Activated T-helper 1 cell treated with anti-CD3 and anti-CD28 coated beads, Interleukin-12 subunit alpha, Interleukin-12 subunit beta, Interleukin-2, Interleukin-4 antibody, amounts not matched to agents 30 ng/mL and 10 ng/mL and 1 ng/mL, durations not matched to agents 14 hours and 24 hours and 36 hours (primary cell): ENCODE measurements around the gene POLN. TPM values are rescaled to one million over a fixed set of nuclear protein-coding genes. Genes with fewer than 3 reads are reported as not detected.

ENCODE experiments used
- DNase-seq: peaks from one replicate; pipeline ENCODE4 v3.0.0; 2021; ENCODE audit warnings: low spot score
- H3K27ac Mint-ChIP-seq: one replicate; pipeline ENCODE4 v1.8.0; 2021; ENCODE audit warnings: mild to moderate bottlenecking, mixed read lengths
- H3K27me3 Mint-ChIP-seq: one replicate; pipeline ENCODE4 v1.8.0; 2022; ENCODE audit warnings: mild to moderate bottlenecking, moderate library complexity, mixed read lengths; ENCODE audit not compliant: insufficient read depth
- H3K36me3 Mint-ChIP-seq: one replicate; pipeline ENCODE4 v1.8.0; 2021; ENCODE audit warnings: low read depth, mixed read lengths
- H3K4me1 Mint-ChIP-seq: one replicate; pipeline ENCODE4 v1.8.0; 2021; ENCODE audit warnings: low read depth, mixed read lengths
- H3K4me3 Mint-ChIP-seq: one replicate; pipeline ENCODE4 v1.8.0; 2021; ENCODE audit warnings: mild to moderate bottlenecking, moderate library complexity, mixed read lengths
- H3K9me3 Mint-ChIP-seq: one replicate; pipeline ENCODE4 v1.8.0; 2021; ENCODE audit warnings: mixed read lengths
- intact Hi-C: fragments of 100-400 bp; cut with micrococcal nuclease; formaldehyde crosslinking; loops from one replicate; pipeline ENCODE4 v1.15.1; 2024
- total RNA-seq: library from RNA; stranded (reverse); gene quantifications from 2 replicates; pipeline ENCODE4 v1.2.3, GENCODE V29; 2022

The POLN gene
- total RNA-seq, 1 donor from 2014 or later = 3.5 TPM

DNA sequence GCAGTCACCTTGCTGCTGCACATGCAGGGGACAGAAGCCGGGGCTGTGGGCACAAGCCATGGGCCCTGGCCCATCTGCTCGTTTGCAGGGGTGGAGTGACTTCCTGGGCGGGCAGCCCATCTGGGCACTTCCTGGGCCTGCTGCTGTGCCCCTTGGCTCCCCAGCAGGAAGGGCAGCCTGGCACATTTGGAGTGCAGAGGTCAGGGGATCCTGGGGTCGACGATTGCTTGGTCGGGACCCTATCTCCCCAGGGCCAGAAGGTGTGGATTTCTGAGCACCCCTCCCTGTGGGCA lies 30.9 kb upstream of the POLN start:
- no peaks in the 10 kb centered on the region for H3K4me1 Mint-ChIP-seq
- DNase-seq = no peak
- intact Hi-C loops = no loop called here
- H3K4me3 Mint-ChIP-seq = no peak overlapping the region
- H3K36me3 Mint-ChIP-seq = no peaks in the 10 kb centered on the region
- H3K27ac Mint-ChIP-seq = no peak overlapping the region
- no peaks in the 10 kb centered on the region for H3K9me3 Mint-ChIP-seq
- peaks cover 1% of the 10 kb centered on the region for H3K27me3 Mint-ChIP-seq

DNA sequence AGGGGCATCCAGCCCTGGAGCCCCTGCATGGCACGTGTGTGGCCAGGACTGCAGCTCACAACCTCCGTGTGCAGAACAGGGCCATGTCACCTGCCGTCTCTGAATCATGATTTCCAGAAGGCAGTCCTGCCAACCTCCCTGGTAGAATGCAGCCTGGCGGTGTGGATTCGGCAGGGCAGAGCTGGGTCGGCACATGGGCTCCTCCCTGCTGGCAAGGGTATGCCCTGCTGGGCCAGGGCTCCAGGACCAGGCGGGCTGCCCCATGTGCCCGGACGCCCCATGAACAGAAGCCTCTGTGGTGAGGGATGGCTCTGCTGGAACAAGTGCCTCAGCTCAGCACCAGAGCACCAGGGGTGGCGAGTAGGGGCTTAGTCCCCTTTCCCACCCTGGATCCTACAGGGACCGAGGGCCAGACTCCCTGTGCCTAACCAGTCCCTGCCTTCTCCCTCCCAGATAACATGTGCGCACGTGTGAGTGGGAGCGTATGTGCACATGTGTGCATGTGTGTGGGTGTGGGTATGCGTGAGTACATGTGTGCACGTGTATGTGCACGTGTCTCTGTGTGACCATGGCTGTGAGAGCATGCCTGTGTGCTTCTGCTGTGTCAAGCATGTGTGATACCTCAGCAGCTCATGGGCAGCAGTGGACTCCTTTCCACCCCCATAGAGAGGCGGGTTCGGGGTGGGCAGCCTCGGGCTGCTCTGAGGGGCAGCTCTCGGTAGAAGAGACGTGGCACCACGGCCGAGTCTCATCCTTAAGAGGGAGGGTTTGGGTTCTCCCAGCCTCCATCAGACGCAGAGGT lies 30.3 kb upstream of the POLN start:
- Mint-ChIP-seq H3K9me3 (no peaks in the 10 kb centered on the region), H3K4me1 (no peaks in the 10 kb centered on the region)

DNA sequence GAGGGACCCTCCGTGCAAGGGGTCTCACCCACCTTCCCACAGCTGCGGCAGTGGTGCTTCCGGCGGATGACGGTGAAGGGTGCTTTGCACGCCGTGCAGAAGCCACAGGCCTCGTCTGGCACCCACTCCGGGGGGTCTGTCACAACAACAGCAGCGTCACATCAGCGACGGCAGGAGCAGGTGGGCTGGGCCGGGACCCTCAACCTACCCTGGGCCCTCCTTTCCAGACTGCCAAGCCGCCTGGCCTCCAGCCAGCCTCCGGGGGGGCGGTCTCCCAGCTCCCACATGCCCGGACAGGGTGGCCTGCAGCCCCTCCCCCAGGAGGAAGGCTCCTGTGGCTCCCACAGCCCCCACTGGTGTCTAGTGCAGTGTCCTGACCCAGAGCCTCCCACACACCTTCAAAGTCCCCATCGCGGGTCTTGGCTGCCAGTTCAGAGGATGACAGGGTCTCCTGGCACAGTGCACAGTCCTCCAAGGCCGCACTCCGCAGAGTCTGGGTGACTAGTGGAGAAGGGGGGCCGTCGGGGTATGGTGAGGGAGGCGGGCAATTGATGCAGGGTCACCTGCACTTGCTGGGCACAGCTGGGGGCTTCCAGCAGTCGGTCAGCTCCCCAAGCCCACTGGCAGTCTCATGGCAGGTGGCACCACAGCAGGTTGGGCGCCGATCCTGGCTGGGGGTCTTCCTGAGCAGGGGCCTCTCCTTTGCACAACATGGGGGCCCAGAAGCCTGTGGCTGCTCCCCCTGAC lies 29.5 kb upstream of the POLN start:
- no peak overlapping the region for H3K27ac Mint-ChIP-seq
- no peak overlapping the region for H3K4me3 Mint-ChIP-seq
- H3K4me1 Mint-ChIP-seq = no peaks in the 10 kb centered on the region
- peaks cover 1% of the 10 kb centered on the region for H3K27me3 Mint-ChIP-seq
- intact Hi-C loops = no loop called here
- no peaks in the 10 kb centered on the region for H3K9me3 Mint-ChIP-seq
- no peaks in the 10 kb centered on the region for H3K36me3 Mint-ChIP-seq
- no peak for DNase-seq

More for the DNA sequence above, 30.3 kb upstream of the POLN start:
- no peak for DNase-seq
- H3K27ac Mint-ChIP-seq = no peak overlapping the region
- H3K36me3 Mint-ChIP-seq = no peaks in the 10 kb centered on the region
- no peak overlapping the region for H3K4me3 Mint-ChIP-seq
- H3K27me3 Mint-ChIP-seq = peaks cover 1% of the 10 kb centered on the region
- intact Hi-C loops = no loop called here

DNA sequence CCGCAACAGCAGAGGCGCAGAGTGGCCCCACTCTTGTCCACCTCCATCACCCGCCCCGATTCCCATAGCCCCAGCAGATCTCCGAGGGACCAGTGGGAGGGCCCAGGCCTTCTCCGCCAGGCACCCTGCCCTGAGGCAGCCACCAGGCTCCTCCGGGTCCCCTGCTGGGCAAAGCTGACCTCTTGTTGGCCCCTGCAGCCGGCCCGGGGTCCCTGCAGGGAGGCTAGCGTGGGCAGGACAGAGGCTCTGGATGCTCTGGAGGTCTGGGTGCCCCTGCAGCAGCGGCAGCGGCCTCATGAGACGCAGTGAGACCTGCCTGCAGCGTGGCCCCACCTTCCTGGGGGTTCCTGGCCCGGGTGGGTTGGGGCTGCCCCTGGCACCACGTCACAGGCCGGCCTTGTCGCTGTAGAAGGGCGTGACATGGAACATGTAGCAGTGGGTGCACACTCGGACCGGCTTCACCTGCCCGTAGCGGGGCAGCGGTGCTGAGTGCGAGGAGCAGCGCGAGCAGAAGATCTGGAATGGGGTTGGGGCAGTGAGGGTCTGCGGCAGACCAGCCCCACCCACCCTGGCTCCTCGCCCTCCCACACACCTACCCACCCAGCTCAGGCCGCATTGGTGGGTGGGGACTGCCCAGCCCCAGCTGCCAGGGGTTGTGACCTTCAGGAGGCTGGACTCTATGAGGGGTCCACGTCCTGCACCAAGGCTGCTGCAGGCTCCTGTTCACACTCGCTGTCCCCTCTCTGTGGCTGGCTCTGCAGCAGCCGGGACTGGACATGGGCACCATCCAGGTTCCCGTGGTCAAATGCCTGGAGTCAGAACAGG lies 28.6 kb upstream of the POLN start:
- H3K4me1 Mint-ChIP-seq = no peaks in the 10 kb centered on the region
- H3K27me3 Mint-ChIP-seq = peaks cover 1% of the 10 kb centered on the region
- intact Hi-C loops = no loop called here
- DNase-seq = no peak
- H3K4me3 Mint-ChIP-seq = no peak overlapping the region
- H3K9me3 Mint-ChIP-seq = no peaks in the 10 kb centered on the region
- no peak overlapping the region for H3K27ac Mint-ChIP-seq
- no peaks in the 10 kb centered on the region for H3K36me3 Mint-ChIP-seq

DNA sequence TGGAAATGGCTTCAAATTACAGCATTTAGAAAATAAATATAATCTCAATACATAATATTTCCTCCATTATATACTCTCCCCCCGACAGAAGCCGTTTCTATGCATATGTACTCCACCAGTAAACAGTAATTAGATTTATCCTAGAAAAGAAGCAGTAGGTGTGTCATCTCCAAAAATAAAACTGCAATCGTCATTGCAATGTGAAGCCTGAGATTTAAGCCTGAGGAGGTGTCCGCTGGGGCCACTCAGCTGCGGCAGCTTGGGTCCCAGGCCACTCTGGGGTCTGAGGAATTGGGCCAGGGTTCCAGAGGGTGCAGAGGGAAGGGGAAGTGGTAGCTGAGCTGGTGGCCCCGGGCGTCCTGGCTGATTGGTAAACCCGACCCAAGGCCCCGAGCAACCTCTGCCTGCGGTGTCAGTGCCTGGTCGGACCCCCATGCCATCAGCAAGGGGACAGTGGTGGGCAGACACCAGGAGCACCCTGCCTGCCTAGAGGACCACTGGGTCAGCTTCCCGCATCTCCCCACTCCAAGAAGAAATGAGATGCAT lies 27.8 kb upstream of the POLN start:
- DNase-seq = no peak
- no peaks in the 10 kb centered on the region for H3K4me1 Mint-ChIP-seq
- H3K27ac Mint-ChIP-seq = no peak overlapping the region
- intact Hi-C loops = loop anchor here (10.0 kb wide), 1 partner anchor 665 kb away; no protein-coding TSS in a partner anchor
- no peak overlapping the region for H3K4me3 Mint-ChIP-seq
- H3K27me3 Mint-ChIP-seq = peaks cover 1% of the 10 kb centered on the region
- no peaks in the 10 kb centered on the region for H3K9me3 Mint-ChIP-seq
- H3K36me3 Mint-ChIP-seq = no peaks in the 10 kb centered on the region

DNA sequence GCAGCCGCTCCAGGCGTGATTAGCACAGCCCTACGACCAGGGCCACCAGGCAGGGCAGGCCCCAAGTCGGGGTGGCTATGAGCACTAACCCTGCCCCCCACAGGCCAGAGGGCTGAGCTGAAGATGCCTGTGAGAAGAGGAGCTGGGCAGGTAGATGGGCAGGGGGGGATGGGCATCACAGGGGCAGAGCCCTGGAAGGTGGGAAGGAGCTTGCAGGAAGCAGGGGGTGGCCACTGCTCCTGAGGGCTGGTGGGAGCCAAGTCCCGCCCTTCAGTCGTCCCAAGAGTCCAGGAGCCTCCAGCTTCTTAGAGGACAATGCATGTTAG lies 27.2 kb upstream of the POLN start:
- no peaks in the 10 kb centered on the region for H3K4me1 Mint-ChIP-seq
- no peak for DNase-seq
- H3K9me3 Mint-ChIP-seq = no peaks in the 10 kb centered on the region
- H3K4me3 Mint-ChIP-seq = no peak overlapping the region
- no peaks in the 10 kb centered on the region for H3K36me3 Mint-ChIP-seq
- no peak overlapping the region for H3K27ac Mint-ChIP-seq
- intact Hi-C loops = loop anchor here (10.0 kb wide), 1 partner anchor 666 kb away; no protein-coding TSS in a partner anchor
- peaks cover 1% of the 10 kb centered on the region for H3K27me3 Mint-ChIP-seq

DNA sequence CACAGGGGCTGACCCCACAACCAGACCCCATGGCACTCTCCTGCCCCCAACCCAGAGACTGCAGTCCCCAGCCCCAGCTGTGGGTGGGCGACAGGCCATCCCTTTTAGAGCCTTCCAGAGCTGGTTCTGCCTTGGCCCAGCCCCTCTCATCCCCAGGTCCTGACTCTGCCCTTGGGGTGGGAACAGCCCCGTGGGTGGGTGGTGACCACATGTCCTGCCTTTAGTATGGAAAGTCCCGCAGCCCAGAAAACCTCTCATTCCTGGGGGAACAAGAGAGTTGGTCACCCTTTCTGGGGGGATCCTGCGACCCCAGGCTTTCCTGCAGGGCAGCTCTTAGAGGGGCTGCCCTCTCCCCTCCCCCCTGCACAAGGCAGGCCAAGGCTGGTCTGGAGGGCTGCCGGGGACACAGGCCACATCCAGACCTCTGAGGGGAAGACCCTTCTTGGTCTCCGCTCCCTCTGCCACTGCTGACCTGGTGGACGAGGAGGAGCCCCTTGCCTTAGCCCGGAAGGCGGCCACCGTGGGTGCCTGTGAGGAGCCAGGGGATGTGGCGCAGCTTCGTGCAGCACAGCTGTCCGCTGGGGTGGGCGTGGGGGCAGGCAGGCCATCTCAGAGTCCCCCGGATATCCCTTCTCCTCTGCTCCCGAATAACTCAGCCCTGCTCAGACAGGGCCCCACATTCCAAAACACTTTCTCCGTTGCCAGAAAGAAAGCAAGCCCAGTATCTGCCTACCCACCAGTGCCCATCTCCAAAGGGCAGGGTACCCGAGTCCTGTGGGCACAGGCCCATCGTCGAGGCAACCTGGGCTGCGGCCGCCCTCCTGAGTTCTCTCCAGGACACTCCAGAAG lies 26.7 kb upstream of the POLN start:
- no peak for DNase-seq
- H3K9me3 Mint-ChIP-seq = no peaks in the 10 kb centered on the region
- intact Hi-C loops = loop anchor here (10.0 kb wide), 1 partner anchor 666 kb away; no protein-coding TSS in a partner anchor
- H3K27ac Mint-ChIP-seq = no peak overlapping the region
- H3K4me1 Mint-ChIP-seq = no peaks in the 10 kb centered on the region
- no peaks in the 10 kb centered on the region for H3K27me3 Mint-ChIP-seq
- no peak overlapping the region for H3K4me3 Mint-ChIP-seq
- H3K36me3 Mint-ChIP-seq = no peaks in the 10 kb centered on the region

DNA sequence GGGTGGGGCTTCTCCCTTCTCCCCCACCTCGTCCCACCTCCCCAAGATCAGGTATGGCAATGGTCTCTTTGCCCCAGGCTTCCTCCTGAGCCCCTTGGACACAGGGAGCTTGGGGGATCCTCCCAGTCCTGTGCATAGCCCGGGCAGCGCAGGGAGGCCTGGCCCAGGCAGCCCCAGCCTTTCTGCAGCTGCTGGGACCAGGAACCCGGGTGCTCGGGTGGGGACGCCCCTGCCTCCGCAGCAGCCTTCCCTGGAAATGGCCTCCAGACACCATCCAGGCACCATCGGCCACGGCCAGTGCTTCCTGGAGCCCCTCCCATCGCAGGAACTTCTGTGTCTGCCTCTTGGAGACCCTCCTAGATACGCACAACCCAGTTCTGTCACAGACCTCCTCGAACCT lies 25.9 kb upstream of the POLN start:
- Mint-ChIP-seq H3K27me3 (no peaks in the 10 kb centered on the region), H3K4me1 (no peaks in the 10 kb centered on the region), H3K36me3 (no peaks in the 10 kb centered on the region), H3K27ac (no peak overlapping the region), H3K4me3 (no peak overlapping the region), H3K9me3 (no peaks in the 10 kb centered on the region)
- intact Hi-C loops = loop anchor here (10.0 kb wide), 1 partner anchor 667 kb away; no protein-coding TSS in a partner anchor
- no peak for DNase-seq

DNA sequence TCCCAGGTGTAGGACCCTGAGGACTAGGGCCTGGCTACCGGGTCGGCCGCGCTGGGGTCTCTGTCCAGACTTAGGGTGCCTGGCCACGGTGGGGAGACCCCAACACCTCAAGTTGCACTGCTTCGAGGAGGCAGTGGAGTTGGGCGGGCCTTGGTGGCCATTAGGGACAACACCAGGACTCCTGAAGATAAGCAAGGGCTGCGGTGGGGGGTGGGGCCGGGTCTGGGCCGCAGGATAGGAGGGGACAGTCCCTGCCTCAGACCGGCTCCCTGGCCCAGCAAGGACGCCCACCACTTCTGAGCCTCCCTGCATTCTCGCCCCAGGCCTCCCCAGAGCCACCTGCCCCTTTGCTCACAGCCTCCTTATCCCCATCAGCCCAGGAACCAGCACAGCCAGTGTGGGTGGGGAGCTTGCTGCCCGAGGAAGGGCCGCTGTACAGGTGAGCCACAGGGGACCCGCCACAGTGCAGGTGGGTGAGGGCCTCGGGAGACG lies 25.4 kb upstream of the POLN start:
- Mint-ChIP-seq H3K27ac (no peak overlapping the region), H3K36me3 (no peaks in the 10 kb centered on the region), H3K9me3 (no peaks in the 10 kb centered on the region), H3K27me3 (no peaks in the 10 kb centered on the region), H3K4me3 (no peak overlapping the region), H3K4me1 (no peaks in the 10 kb centered on the region)
- DNase-seq = no peak
- intact Hi-C loops = loop anchor here (10.0 kb wide), 1 partner anchor 667 kb away; no protein-coding TSS in a partner anchor

DNA sequence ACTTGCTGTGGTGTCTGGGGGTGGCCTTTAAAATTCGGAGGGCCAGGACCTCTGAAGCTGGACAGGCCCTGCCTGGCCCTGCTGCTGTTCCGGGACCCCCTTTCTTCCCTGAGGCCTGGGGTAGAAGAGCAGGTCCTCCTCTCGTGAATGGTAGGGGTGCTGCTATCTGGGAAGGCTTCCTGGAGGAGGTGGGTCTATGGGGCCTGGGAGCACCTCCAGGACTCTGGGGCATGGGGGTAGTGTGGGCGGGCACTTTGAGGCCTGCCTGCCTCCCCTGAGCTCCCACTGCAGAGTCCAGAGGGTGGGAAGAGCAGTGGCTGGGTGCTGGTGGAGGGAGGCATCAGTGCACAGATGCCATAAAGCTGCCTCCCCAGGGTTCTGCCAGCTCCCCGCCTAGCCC lies 24.9 kb upstream of the POLN start:
- Mint-ChIP-seq H3K27me3 (no peaks in the 10 kb centered on the region), H3K36me3 (no peaks in the 10 kb centered on the region), H3K27ac (no peak overlapping the region), H3K9me3 (no peaks in the 10 kb centered on the region), H3K4me3 (no peak overlapping the region), H3K4me1 (no peaks in the 10 kb centered on the region)
- intact Hi-C loops = loop anchor here (10.0 kb wide), 1 partner anchor 668 kb away; no protein-coding TSS in a partner anchor
- no peak for DNase-seq

DNA sequence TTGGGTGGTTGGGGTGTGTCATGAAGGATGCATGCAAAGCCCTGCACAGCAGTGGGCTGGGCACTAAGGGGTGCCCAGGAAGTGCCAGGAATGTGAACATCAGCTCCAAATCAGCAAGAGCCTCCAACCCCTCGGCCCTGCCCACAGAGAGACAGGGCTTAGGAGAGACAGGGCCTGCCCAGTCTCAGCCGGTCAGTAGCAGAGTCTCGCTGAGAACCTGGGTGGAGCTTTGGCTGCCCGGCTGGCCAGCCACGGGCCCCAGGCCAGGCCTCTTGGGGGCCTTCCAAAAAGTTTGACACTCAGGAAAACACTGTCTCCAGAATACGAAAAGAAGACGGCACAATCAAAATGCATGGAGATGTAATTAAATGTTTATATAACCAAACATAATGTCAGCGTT lies 24.3 kb upstream of the POLN start:
- no peaks in the 10 kb centered on the region for H3K36me3 Mint-ChIP-seq
- H3K4me3 Mint-ChIP-seq = no peak overlapping the region
- no peak for DNase-seq
- no peaks in the 10 kb centered on the region for H3K27me3 Mint-ChIP-seq
- H3K9me3 Mint-ChIP-seq = no peaks in the 10 kb centered on the region
- no peak overlapping the region for H3K27ac Mint-ChIP-seq
- intact Hi-C loops = loop anchor here (10.0 kb wide), 1 partner anchor 669 kb away; no protein-coding TSS in a partner anchor
- no peaks in the 10 kb centered on the region for H3K4me1 Mint-ChIP-seq
